ENCODE measurements around the gene POU2F3.

POU2F3 gene

DNA sequence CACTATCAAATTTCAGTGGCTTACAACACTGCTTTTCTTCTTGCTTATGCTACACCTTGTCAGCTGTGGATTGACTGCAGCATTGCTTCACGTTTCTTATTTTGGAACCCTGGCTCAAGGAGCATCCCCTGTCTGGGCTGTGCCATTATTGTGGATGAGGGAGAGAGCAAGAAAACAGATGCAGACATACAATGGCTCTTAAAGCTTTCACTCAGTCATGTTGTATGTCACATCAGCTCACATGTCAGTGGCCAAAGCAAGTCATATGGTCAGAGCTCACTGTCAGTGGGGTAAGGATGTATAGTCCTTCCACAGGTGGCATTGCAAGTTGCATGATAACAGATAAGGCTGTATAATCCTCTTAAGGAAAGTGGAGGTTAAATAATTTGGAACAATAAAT lies 106.3 kb downstream of the POU2F3 start:
- H3K27ac ChIP-seq (ENCODE audit: low read length), result no peak overlapping the region
- peaks cover 44% of the 10 kb centered on the region for H3K4me1 ChIP-seq (ENCODE audit: low read length)
- DNase-seq, result no peak
- peak overlapping the region; percentile 7; the same call in 1 of the 2 replicates for H3K4me2 ChIP-seq (ENCODE audit: low read depth, low read length)
- H3K9me2 ChIP-seq (replicated peaks; ENCODE audit: insufficient read depth, low read length), result no peaks in the 10 kb centered on the region
- peaks cover 34% of the 10 kb centered on the region for H3F3A ChIP-seq (ENCODE audit: insufficient read depth, low read length)
- no peaks in the 10 kb centered on the region for H3K9me3 ChIP-seq (replicated peaks; ENCODE audit: insufficient read depth, low read length)
- H3K27me3 ChIP-seq (replicated peaks; ENCODE audit: insufficient read depth, low read length), result no peaks in the 10 kb centered on the region
- H3K36me3 ChIP-seq (replicated peaks; ENCODE audit: insufficient read depth, low read length), result 0 out of 2 replicates have a peak, but pooled peaks cover 3% of the 10 kb centered on the region
- TF ChIP-seq EZH2phosphoT487 (IDR thresholded peaks at IDR 0.05; ENCODE audit: low read length) (no peak), EZH2 (optimal IDR thresholded peaks at IDR 0.05; ENCODE audit: low read depth, low read length) (no peak)
- TF ChIP-seq, protein P1, sequence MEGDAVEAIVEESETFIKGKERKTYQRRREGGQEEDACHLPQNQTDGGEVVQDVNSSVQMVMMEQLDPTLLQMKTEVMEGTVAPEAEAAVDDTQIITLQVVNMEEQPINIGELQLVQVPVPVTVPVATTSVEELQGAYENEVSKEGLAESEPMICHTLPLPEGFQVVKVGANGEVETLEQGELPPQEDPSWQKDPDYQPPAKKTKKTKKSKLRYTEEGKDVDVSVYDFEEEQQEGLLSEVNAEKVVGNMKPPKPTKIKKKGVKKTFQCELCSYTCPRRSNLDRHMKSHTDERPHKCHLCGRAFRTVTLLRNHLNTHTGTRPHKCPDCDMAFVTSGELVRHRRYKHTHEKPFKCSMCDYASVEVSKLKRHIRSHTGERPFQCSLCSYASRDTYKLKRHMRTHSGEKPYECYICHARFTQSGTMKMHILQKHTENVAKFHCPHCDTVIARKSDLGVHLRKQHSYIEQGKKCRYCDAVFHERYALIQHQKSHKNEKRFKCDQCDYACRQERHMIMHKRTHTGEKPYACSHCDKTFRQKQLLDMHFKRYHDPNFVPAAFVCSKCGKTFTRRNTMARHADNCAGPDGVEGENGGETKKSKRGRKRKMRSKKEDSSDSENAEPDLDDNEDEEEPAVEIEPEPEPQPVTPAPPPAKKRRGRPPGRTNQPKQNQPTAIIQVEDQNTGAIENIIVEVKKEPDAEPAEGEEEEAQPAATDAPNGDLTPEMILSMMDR (IDR thresholded peaks at IDR 0.05; ENCODE audit: low read length), result no peak
- peaks cover 87% of the 10 kb centered on the region for H3K79me2 ChIP-seq (ENCODE audit: low read length)
- H3K4me3 ChIP-seq (ENCODE audit: low read length), result no peak overlapping the region
- peaks cover 8% of the 10 kb centered on the region; the same call in 1 of the 2 replicates for H4K20me1 ChIP-seq (ENCODE audit: insufficient read depth, low read length)
- H3K9ac ChIP-seq (ENCODE audit: low read length), result no peak overlapping the region
- H2AFZ ChIP-seq (ENCODE audit: low read length), result no peak overlapping the region

DNA sequence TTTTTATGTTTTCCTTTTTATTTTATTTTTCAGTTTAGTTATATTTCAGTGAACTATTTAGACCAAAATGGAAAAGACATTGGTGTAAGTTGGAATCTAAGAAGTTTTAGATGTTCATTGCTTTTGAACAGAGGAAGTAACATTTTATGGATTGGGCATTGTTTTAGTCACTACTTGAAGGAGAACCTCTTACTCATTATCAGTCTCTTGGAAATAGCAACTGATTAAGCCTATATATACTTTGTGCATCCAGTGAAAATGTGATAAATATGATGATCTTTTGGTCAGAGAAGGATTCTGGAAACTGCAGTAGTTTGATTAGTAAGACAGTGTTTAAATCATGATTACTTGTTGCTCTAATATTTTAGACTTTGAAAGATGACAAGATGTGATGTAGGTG lies 110.7 kb downstream of the POU2F3 start:
- Histone ChIP-seq H3K36me3 (replicated peaks; ENCODE audit: insufficient read depth, low read length) (no peaks in the 10 kb centered on the region; the same call in 1 of the 2 replicates), H4K20me1 (ENCODE audit: insufficient read depth, low read length) (peaks cover 41% of the 10 kb centered on the region), H3K27me3 (replicated peaks; ENCODE audit: insufficient read depth, low read length) (no peaks in the 10 kb centered on the region), H3F3A (ENCODE audit: insufficient read depth, low read length) (peaks cover 4% of the 10 kb centered on the region; the same call in 1 of the 2 replicates), H3K4me3 (ENCODE audit: low read length) (no peak overlapping the region), H3K4me2 (ENCODE audit: low read depth, low read length) (no peak overlapping the region), H3K79me2 (ENCODE audit: low read length) (peaks cover 98% of the 10 kb centered on the region), H2AFZ (ENCODE audit: low read length) (no peak overlapping the region), H3K4me1 (ENCODE audit: low read length) (peaks cover 18% of the 10 kb centered on the region), H3K9me3 (replicated peaks; ENCODE audit: insufficient read depth, low read length) (no peaks in the 10 kb centered on the region), H3K27ac (ENCODE audit: low read length) (no peak overlapping the region), H3K9me2 (replicated peaks; ENCODE audit: insufficient read depth, low read length) (no peaks in the 10 kb centered on the region), H3K9ac (ENCODE audit: low read length) (no peak overlapping the region)
- no peak for DNase-seq
- TF ChIP-seq, protein P1 (IDR thresholded peaks at IDR 0.05; ENCODE audit: low read length), result no peak
- TF ChIP-seq EZH2 (optimal IDR thresholded peaks at IDR 0.05; ENCODE audit: low read depth, low read length) (no peak), EZH2phosphoT487 (IDR thresholded peaks at IDR 0.05; ENCODE audit: low read length) (no peak)

DNA sequence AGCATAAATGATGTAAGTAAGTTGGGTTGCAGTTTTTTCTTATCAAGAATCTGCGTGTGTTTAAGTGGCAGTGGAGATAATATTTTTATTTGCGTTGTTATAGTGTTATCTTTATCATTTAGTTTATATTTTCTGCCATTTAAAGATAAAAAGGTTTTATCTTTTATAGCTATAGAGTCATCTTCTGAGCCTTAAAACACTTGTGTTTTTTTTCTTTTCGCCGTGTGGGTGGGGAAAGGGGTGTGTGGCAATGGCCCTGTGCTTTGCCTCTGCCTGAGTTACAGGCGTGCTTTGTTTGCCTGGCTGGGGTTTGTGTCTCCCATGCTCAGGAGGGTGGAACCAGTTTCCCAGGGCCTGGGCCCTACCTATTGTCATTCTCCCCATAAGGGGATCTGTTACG lies 112.5 kb downstream of the POU2F3 start:
- TF ChIP-seq EZH2 (optimal IDR thresholded peaks at IDR 0.05; ENCODE audit: low read depth, low read length) (no peak), EZH2phosphoT487 (IDR thresholded peaks at IDR 0.05; ENCODE audit: low read length) (no peak)
- TF ChIP-seq, protein P1 (IDR thresholded peaks at IDR 0.05; ENCODE audit: low read length), result no peak
- Histone ChIP-seq H3K4me3 (ENCODE audit: low read length) (no peak overlapping the region), H3K4me1 (ENCODE audit: low read length) (peaks cover 2% of the 10 kb centered on the region), H3K9ac (ENCODE audit: low read length) (no peak overlapping the region), H3K79me2 (ENCODE audit: low read length) (peaks cover 98% of the 10 kb centered on the region), H3K36me3 (replicated peaks; ENCODE audit: insufficient read depth, low read length) (no peaks in the 10 kb centered on the region; the same call in 1 of the 2 replicates), H4K20me1 (ENCODE audit: insufficient read depth, low read length) (peaks cover 41% of the 10 kb centered on the region), H3K9me2 (replicated peaks; ENCODE audit: insufficient read depth, low read length) (no peaks in the 10 kb centered on the region), H3K4me2 (ENCODE audit: low read depth, low read length) (no peak overlapping the region), H3K27ac (ENCODE audit: low read length) (no peak overlapping the region), H3K9me3 (replicated peaks; ENCODE audit: insufficient read depth, low read length) (no peaks in the 10 kb centered on the region), H3K27me3 (replicated peaks; ENCODE audit: insufficient read depth, low read length) (no peaks in the 10 kb centered on the region), H3F3A (ENCODE audit: insufficient read depth, low read length) (no peaks in the 10 kb centered on the region), H2AFZ (ENCODE audit: low read length) (no peak overlapping the region)
- DNase-seq, result no peak
